Measurements from ENCODE around the gene VPREB3.

GRCh38 chr22:23752750-23753149, 1.5 kb downstream of the VPREB3 start:
- TF ChIP-seq CTCF (conservative IDR thresholded peaks at IDR 0.05) (no peak), ZFX (IDR thresholded peaks at IDR 0.05) (no peak)
